SK-N-SH treated with all-trans-retinoic acid at 6 μM for 48 hours (cell line): ENCODE measurements around the gene SCYGR2.

ENCODE experiments used
- ATAC-seq: fragments of 200-7000 bp; cut with Tn5 transposase; 3 replicates; pipeline ENCODE4 v1.9.1; 2020; ENCODE audit warnings: mild to moderate bottlenecking, moderate library complexity
- ARNTL ChIP-seq: fragments of 450-650 bp; formaldehyde crosslinking; IDR thresholded peaks from 2 replicates; pipeline ENCODE4 v1.5.0; 2020; ENCODE audit warnings: low read depth, mild to moderate bottlenecking, moderate library complexity, borderline replicate concordance
- CREB5 ChIP-seq: fragments of 250-450 bp; sonication (Bioruptor Pico); IDR thresholded peaks from 2 replicates; pipeline ENCODE4 v1.5.1; 2020; ENCODE audit warnings: low read depth, mild to moderate bottlenecking, moderate library complexity
- ESRRG ChIP-seq: fragments of 250-450 bp; sonication (Bioruptor Pico); IDR thresholded peaks from 2 replicates; pipeline ENCODE4 v1.6.1; 2021; ENCODE audit warnings: mild to moderate bottlenecking
- ISL1 ChIP-seq: fragments of 250-450 bp; sonication (Bioruptor Pico); IDR thresholded peaks from 2 replicates; pipeline ENCODE4 v2.1.2; 2022; ENCODE audit warnings: mild to moderate bottlenecking, moderate library complexity
- OSR1 ChIP-seq: fragments of 250-450 bp; sonication (Bioruptor Pico); IDR thresholded peaks from 2 replicates; pipeline ENCODE4 v1.8.0; 2022; ENCODE audit warnings: moderate library complexity, mild to moderate bottlenecking, inconsistent platforms
- PATZ1 ChIP-seq: fragments of 250-450 bp; sonication (Bioruptor Pico); IDR thresholded peaks from 2 replicates; pipeline ENCODE4 v1.8.0; 2020; ENCODE audit warnings: mild to moderate bottlenecking, moderate library complexity, borderline replicate concordance
- PPARA ChIP-seq: fragments of 250-450 bp; sonication (Bioruptor Pico); IDR thresholded peaks from 2 replicates; pipeline ENCODE4 v1.5.0; 2020; ENCODE audit warnings: mild to moderate bottlenecking, borderline replicate concordance
- RARB ChIP-seq: fragments of 250-450 bp; sonication (Bioruptor Pico); IDR thresholded peaks from 2 replicates; pipeline ENCODE4 v1.8.0; 2021; ENCODE audit warnings: mild to moderate bottlenecking, moderate library complexity
- SNAI2 ChIP-seq: fragments of 250-450 bp; sonication (Bioruptor Pico); IDR thresholded peaks from 2 replicates; pipeline ENCODE4 v1.5.0; 2020; ENCODE audit warnings: mild to moderate bottlenecking, moderate library complexity
- TCF4 ChIP-seq: fragments of 250-450 bp; sonication (Bioruptor Pico); IDR thresholded peaks from 2 replicates; pipeline ENCODE4 v1.8.0; 2021; ENCODE audit warnings: mild to moderate bottlenecking, moderate library complexity, borderline replicate concordance
- TOX ChIP-seq: fragments of 250-450 bp; sonication (Bioruptor Pico); IDR thresholded peaks from 2 replicates; pipeline ENCODE4 v1.8.0; 2021; ENCODE audit warnings: mild to moderate bottlenecking, moderate library complexity, borderline replicate concordance
- TSHZ2 ChIP-seq: fragments of 250-450 bp; sonication (Bioruptor Pico); IDR thresholded peaks from 2 replicates; pipeline ENCODE4 v1.5.0; 2020; ENCODE audit warnings: mild to moderate bottlenecking, moderate library complexity
- ZC3H10 ChIP-seq: fragments of 250-450 bp; sonication (Bioruptor Pico); IDR thresholded peaks from 2 replicates; pipeline ENCODE4 v1.5.1; 2021; ENCODE audit warnings: mild to moderate bottlenecking, moderate library complexity
- ZFP3 ChIP-seq: fragments of 250-450 bp; sonication (Bioruptor Pico); IDR thresholded peaks from 2 replicates; pipeline ENCODE4 v1.5.0; 2020; ENCODE audit warnings: mild to moderate bottlenecking, moderate library complexity
- ZFP30 ChIP-seq: fragments of 450-650 bp; formaldehyde crosslinking; IDR thresholded peaks from 2 replicates; pipeline ENCODE4 v1.5.0; 2022; ENCODE audit warnings: mild to moderate bottlenecking, moderate library complexity
- ZNF565 ChIP-seq: fragments of 450-650 bp; formaldehyde crosslinking; conservative IDR thresholded peaks from 2 replicates; pipeline ENCODE4 v1.5.0; 2020; ENCODE audit warnings: low read depth, mild to moderate bottlenecking, moderate library complexity
- ZNF70 ChIP-seq: fragments of 450-650 bp; formaldehyde crosslinking; IDR thresholded peaks from 2 replicates; pipeline ENCODE4 v1.5.0; 2020; ENCODE audit warnings: mild to moderate bottlenecking, moderate library complexity
- ZNF8 ChIP-seq: fragments of 450-650 bp; formaldehyde crosslinking; IDR thresholded peaks from 2 replicates; pipeline ENCODE4 v1.5.0; 2020; ENCODE audit warnings: mild to moderate bottlenecking, moderate library complexity
- TF ChIP-seq, protein P1 (sequence below): fragments of 250-450 bp; sonication (Bioruptor Pico); IDR thresholded peaks from 2 replicates; pipeline ENCODE4 v1.5.1; 2021; ENCODE audit warnings: mild to moderate bottlenecking, moderate library complexity

Gene SCYGR2

DNA sequence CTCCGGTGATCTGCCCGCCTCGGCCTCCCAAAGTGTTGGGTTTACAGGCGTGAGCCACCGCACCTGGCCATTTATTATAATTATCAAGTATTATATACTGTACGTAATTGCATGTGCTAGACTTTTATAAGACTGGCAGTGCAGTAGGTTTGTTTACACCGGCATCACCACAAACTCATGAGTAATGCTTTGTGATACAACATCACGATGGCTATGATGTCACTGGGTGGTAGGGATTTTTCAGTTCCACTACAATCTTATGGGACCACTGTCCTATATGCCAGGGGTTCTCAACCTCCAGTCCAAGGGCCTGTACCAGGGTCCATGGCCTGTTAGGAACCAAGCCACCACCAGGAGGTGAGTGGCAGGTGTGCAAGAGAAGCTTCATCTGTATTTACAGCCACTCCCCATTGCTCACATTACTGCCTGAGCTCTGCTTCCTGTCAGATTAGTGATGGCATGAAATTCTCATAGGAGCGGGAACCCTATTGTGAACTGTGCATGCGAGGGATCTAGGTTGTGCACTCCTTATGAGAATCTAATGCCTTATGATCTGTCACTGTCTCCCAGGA, 28.0 kb downstream of the SCYGR2 start (continued):
- no peak for TF ChIP-seq CREB5 (CRISPR knock-in tag)
- TF ChIP-seq, all 23 proteins: peak for 0

DNA sequence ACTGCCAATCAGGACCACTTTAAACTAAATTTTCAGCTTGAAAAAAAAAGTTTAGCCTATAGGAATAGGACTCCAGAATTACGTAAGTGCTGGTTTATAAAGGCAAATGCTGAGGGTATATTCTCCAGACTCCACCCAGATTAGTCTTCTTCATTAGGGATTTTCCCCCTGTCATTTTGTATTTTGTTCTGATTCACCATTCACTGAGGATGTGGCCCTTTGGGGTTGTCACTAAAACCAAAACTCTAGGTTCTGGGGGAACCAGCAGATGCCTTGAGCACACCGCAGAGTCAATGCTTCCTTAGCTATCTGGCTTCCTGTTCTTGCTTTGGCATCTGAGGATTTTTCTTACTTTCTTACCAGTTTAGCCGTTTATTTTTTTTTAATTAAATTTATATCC, 29.1 kb downstream of the SCYGR2 start:
- no peak for ATAC-seq
- no peak for TF ChIP-seq CREB5 (CRISPR knock-in tag)
- no peak for TF ChIP-seq OSR1 (CRISPR knock-in tag)

- TF ChIP-seq ZFP3 (CRISPR knock-in tag) (no peak), CREB5 (CRISPR knock-in tag) (peak; percentile 27; the same call in 1 of the 2 replicates), ZFP30 (CRISPR knock-in tag) (no peak), SNAI2 (CRISPR knock-in tag) (peak; percentile 57; the same call in 1 of the 2 replicates), ZC3H10 (CRISPR knock-in tag) (no peak), ISL1 (CRISPR knock-in tag) (peak; percentile 92), TOX (CRISPR knock-in tag) (no peak)
- ATAC-seq = no peak
Measured at GRCh38 chr2:227629435-227629834, 30.7 kb downstream of the SCYGR2 start.

- ATAC-seq = no peak
- TF ChIP-seq ESRRG (CRISPR knock-in tag) (no peak), PPARA (no peak), ZNF8 (no peak), PATZ1 (CRISPR knock-in tag) (no peak)
- TF ChIP-seq, all 23 proteins: peak for 0
Measured at GRCh38 chr2:227630322-227630721, 31.6 kb downstream of the SCYGR2 start.

DNA sequence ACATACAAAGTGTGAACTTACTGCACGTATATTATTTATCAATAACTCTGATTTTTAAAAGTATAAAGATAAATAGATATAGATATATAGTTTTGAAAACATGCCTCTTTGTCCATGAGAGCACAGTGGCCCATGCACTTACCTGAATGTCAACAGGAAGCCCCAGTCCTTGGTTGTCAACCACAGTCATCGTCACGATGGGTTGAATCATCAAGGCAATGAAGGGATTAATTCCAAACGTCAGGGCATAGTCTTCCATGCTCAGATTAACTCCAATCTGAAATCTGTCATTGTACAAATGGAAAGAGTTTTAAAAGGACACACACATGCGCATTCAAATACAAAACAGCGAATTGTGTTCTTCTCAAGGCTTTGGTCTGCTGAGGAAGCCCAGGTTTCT, 34.1 kb downstream of the SCYGR2 start:
- TF ChIP-seq TSHZ2 (CRISPR knock-in tag) (no peak), ZNF565 (CRISPR knock-in tag) (no peak), PATZ1 (CRISPR knock-in tag) (no peak), TOX (CRISPR knock-in tag) (no peak), ARNTL (no peak), ZNF70 (CRISPR knock-in tag) (no peak), ZFP3 (CRISPR knock-in tag) (no peak), ZC3H10 (CRISPR knock-in tag) (no peak), ESRRG (CRISPR knock-in tag) (no peak), RARB (CRISPR knock-in tag) (no peak), PPARA (no peak), ISL1 (CRISPR knock-in tag) (no peak), TCF4 (no peak), CREB5 (CRISPR knock-in tag) (no peak), SNAI2 (CRISPR knock-in tag) (no peak), OSR1 (CRISPR knock-in tag) (no peak)
- TF ChIP-seq, protein P1, sequence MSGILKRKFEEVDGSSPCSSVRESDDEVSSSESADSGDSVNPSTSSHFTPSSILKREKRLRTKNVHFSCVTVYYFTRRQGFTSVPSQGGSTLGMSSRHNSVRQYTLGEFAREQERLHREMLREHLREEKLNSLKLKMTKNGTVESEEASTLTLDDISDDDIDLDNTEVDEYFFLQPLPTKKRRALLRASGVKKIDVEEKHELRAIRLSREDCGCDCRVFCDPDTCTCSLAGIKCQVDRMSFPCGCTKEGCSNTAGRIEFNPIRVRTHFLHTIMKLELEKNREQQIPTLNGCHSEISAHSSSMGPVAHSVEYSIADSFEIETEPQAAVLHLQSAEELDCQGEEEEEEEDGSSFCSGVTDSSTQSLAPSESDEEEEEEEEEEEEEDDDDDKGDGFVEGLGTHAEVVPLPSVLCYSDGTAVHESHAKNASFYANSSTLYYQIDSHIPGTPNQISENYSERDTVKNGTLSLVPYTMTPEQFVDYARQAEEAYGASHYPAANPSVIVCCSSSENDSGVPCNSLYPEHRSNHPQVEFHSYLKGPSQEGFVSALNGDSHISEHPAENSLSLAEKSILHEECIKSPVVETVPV (CRISPR knock-in tag) = no peak
- TF ChIP-seq, all 23 proteins: peak for 0
- no peak for ATAC-seq
